ENCODE measurements around the gene ZMAT2.

DNA sequence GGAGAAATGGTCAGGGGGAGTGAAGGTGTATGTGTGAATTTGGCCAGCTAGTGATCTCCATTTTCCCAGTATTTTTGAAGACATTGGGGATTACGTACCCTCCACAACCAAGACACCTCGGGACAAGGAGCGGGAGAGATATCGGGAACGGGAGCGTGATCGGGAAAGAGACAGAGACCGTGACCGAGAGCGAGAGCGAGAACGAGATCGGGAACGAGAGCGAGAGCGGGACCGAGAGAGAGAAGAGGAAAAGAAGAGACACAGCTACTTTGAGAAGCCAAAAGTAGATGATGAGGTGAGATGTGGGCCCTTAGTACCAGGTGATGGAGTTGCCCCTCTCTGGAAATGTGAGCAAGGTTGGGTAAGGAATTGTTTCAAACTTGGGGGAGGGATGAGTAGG, 41.4 kb upstream of the ZMAT2 start:
- TF ChIP-seq, protein P1, sequence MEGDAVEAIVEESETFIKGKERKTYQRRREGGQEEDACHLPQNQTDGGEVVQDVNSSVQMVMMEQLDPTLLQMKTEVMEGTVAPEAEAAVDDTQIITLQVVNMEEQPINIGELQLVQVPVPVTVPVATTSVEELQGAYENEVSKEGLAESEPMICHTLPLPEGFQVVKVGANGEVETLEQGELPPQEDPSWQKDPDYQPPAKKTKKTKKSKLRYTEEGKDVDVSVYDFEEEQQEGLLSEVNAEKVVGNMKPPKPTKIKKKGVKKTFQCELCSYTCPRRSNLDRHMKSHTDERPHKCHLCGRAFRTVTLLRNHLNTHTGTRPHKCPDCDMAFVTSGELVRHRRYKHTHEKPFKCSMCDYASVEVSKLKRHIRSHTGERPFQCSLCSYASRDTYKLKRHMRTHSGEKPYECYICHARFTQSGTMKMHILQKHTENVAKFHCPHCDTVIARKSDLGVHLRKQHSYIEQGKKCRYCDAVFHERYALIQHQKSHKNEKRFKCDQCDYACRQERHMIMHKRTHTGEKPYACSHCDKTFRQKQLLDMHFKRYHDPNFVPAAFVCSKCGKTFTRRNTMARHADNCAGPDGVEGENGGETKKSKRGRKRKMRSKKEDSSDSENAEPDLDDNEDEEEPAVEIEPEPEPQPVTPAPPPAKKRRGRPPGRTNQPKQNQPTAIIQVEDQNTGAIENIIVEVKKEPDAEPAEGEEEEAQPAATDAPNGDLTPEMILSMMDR (IDR thresholded peaks at IDR 0.05; ENCODE audit: borderline replicate concordance, extremely low read depth, low read length, poor library complexity, severe bottlenecking): no peak
- TF ChIP-seq EZH2 (IDR thresholded peaks at IDR 0.05; ENCODE audit: borderline replicate concordance, low read depth, low read length, severe bottlenecking): no peak
